Esophagus muscularis mucosa (tissue), 4 donors: ENCODE data around the gene COX17. TPM values are rescaled to one million over a fixed set of nuclear protein-coding genes. Genes with fewer than 3 reads are reported as not detected.
A peak's percentile ranks its signal among the peaks of the same experiment; 100 is the strongest.

ENCODE experiments used
- DNase-seq: peaks from one replicate; pipeline ENCODE4 v3.0.0-alpha.2; 2017; ENCODE audit errors: extremely low spot score
- H3K27ac ChIP-seq, 4 donors: fragments of 200-600 bp; sonication (generic); replicated peaks in 1 of 4; 1 replicate in 3 of 4; 2 replicates in 1 of 4; pipeline ENCODE4 v1.5.1; 2016 to 2019; ENCODE audit warnings: mild to moderate bottlenecking in 1 of 4
- H3K27me3 ChIP-seq, 4 donors: fragments of 200-600 bp; sonication (generic); one replicate each; pipeline versions ENCODE4 v1.5.1 to v1.6.0; 2016 to 2019
- H3K36me3 ChIP-seq, 4 donors: fragments of 200-600 bp; sonication (generic); one replicate each; pipeline ENCODE4 v1.5.1; 2016 to 2019
- H3K4me1 ChIP-seq, 4 donors: fragments of 200-600 bp; sonication (generic); one replicate each; pipeline ENCODE4 v1.5.1; 2016 to 2019
- H3K4me3 ChIP-seq, 4 donors: fragments of 200-600 bp; sonication (generic); 1 replicate in 2 of 4; 2 replicates in 2 of 4; pipeline ENCODE4 v1.5.1; 2016 to 2019; ENCODE audit warnings: mild to moderate bottlenecking in 4 of 4, moderate library complexity in 1 of 4
- H3K9me3 ChIP-seq, 4 donors: fragments of 200-600 bp; sonication (generic); 1 replicate in 3 of 4; 2 replicates in 1 of 4; pipeline ENCODE4 v1.5.1; 2016 to 2019
- CTCF ChIP-seq, 3 experiments: fragments of 200-600 bp in 2 of 3; fragments of 450-650 bp in 1 of 3; sonication (generic) in 2 of 3; IDR thresholded peaks; one replicate each; pipeline ENCODE4 v1.5.1; 2017 to 2019; ENCODE audit warnings: antibody characterized with exemption in 3 of 3, mild to moderate bottlenecking in 2 of 3, moderate library complexity in 1 of 3
- EP300 ChIP-seq: sonication (generic); formaldehyde crosslinking; IDR thresholded peaks from one replicate; pipeline ENCODE4 v1.6.1; 2017; ENCODE audit warnings: antibody characterized with exemption
- POLR2A ChIP-seq: fragments of 450-650 bp; IDR thresholded peaks from one replicate; pipeline ENCODE4 v1.6.1; 2017; ENCODE audit warnings: antibody characterized with exemption, moderate library complexity, mild to moderate bottlenecking, low read depth
- POLR2AphosphoS5 ChIP-seq, 2 donors: sonication (generic); formaldehyde crosslinking; IDR thresholded peaks; one replicate each; pipeline ENCODE4 v1.6.1; 2017; ENCODE audit warnings: antibody characterized with exemption in 2 of 2
- WGBS: methylation state at CpG from one replicate; pipeline ENCODE4 v1.1.5; 2018; 5-methylcytosine and 5-hydroxymethylcytosine counted together
- intact Hi-C: fragments of 100-400 bp; cut with DNase I; formaldehyde crosslinking; loops from one replicate; pipeline ENCODE4 v1.15.1; 2023
- total RNA-seq, 4 donors: library from RNA; depleted of rRNA; stranded (reverse); fragments of >200 nt; gene quantifications; one replicate each; pipeline versions ENCODE4 v1.1.0 to v1.2.1, GENCODE V29; 2016

The COX17 gene, protein sequence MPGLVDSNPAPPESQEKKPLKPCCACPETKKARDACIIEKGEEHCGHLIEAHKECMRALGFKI
- total RNA-seq, result 10 to 100 TPM; 36.3 to 76.4 (median 61.6) TPM

DNA sequence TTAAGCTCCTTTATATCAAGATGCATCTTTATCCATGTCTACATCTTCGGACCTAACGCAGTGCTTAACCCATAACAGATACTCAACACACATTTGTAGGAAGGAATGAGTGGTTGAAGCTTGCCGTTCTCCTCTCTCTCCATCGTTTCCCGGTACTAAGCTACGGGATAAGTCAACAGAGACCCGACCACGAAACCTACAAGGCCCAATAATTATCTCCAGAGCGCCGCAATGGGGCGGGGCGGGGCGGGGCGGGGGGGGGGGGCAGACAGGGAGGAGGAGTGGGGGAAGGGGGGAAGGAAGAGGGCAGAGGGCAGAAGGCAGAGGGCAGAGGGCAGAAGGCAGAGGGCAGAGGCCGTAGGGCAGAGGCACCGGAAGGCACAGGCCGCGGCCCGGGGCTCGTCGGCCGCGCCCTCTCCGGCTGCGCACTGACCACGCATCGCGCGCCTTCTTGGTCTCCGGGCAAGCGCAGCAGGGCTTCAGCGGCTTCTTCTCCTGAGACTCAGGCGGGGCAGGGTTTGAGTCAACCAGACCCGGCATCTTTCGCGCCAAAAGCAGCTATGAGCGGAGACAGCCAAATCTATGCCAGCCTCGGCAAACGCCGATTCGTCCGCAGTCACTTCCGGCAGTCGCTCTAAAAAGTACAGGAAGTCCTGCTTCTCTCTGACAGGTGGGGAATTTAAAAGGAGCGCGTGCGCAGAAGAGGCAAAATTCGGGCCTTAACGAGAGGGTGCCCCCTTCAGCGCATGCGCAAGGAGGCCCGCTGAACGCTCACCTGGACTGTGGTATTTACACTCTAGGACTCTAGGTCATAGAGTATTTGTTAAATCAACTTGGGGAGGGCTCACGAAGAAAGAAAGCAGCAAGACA is at the start of gene COX17:
Gene COX17 (minus strand): TSS at position 636 of the 870 bp plus-strand sequence. CDS start 96 bp downstream, at position 540.
- intact Hi-C loops, result loop anchor here (5.0 to 10.0 kb wide), 2 partner anchors 100 to 182 kb away; partner anchors contain the start of genes ADPRH and TIMMDC1
- no peaks in the 10 kb centered on the region for H3K27me3 ChIP-seq
- H3K36me3 ChIP-seq, result peaks cover 10 to 30% (median 21%) of the 10 kb centered on the region in 4 donors
- 7% methylated on average over 47 of the region's 54 CpGs for WGBS
- TF ChIP-seq CTCF (IDR thresholded peaks at IDR 0.05) (no peak), POLR2AphosphoS5 (IDR thresholded peaks at IDR 0.05) (peak; percentile 91 to 96), POLR2A (peak; percentile 75)
- H3K27ac ChIP-seq, result peak within 1 kb of the TSS; percentile 92 to 97 (median 95)
- H3K4me3 ChIP-seq, result peak within 1 kb of the TSS; percentile 72 to 89 (median 76)
- peak; percentile 98 for DNase-seq
- H3K9me3 ChIP-seq, result no peaks in the 10 kb centered on the region
- peaks cover 18 to 35% (median 23%) of the 10 kb centered on the region in 4 donors for H3K4me1 ChIP-seq

- 77% methylated on average over 2 of the region's 2 CpGs for WGBS
- Histone ChIP-seq H3K27me3 (no peaks in the 10 kb centered on the region), H3K36me3 (peaks cover 0 to 14% (median 2%) of the 10 kb centered on the region in 4 donors), H3K27ac (no peak overlapping the region), H3K4me1 (no peaks in the 10 kb centered on the region), H3K4me3 (no peak overlapping the region), H3K9me3 (no peaks in the 10 kb centered on the region)
- intact Hi-C loops, result no loop called here
- TF ChIP-seq EP300, result no peak
- no peak for TF ChIP-seq POLR2AphosphoS5 (IDR thresholded peaks at IDR 0.05)
- no peak for TF ChIP-seq POLR2A
- no peak for TF ChIP-seq CTCF (IDR thresholded peaks at IDR 0.05)
- no peak for DNase-seq
Measured at GRCh38 chr3:119726909-119727308, 49.7 kb upstream of the COX17 start.

DNA sequence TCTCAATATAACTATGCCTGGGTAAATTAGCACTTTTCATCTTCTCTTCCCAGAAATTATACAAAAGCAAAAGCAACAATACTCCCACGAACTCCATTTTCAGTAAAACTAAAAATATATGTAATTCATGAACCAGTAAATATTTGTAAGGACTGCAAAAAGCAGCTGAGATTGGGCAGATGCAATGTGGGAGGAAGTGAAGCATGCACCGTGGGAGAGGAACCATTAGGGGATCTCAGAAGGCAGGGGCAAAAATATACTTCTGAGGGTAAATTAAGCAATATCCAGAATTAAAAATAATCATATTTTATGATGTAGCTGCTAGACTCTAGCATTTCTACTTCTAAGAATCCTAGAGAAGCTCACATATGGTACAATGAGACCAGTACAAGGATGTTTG is 45.8 kb upstream of the COX17 start:
- DNase-seq, result no peak
- intact Hi-C loops, result no loop called here
- Histone ChIP-seq H3K27me3 (no peaks in the 10 kb centered on the region), H3K27ac (no peak overlapping the region), H3K9me3 (no peaks in the 10 kb centered on the region), H3K4me3 (no peak overlapping the region), H3K4me1 (no peaks in the 10 kb centered on the region), H3K36me3 (peaks cover 0 to under 1% (median 0%) of the 10 kb centered on the region in 4 donors)
- no peak for TF ChIP-seq EP300
- TF ChIP-seq CTCF (IDR thresholded peaks at IDR 0.05), result no peak
- no peak for TF ChIP-seq POLR2AphosphoS5 (IDR thresholded peaks at IDR 0.05)
- TF ChIP-seq POLR2A, result no peak
- 60% methylated on average over 2 of the region's 2 CpGs for WGBS

- no peaks in the 10 kb centered on the region for H3K9me3 ChIP-seq
- TF ChIP-seq CTCF (IDR thresholded peaks at IDR 0.05) (no peak), EP300 (no peak), POLR2A (no peak)
- no peaks in the 10 kb centered on the region for H3K4me1 ChIP-seq
- no peak overlapping the region for H3K27ac ChIP-seq
- DNase-seq, result no peak
- H3K4me3 ChIP-seq, result no peak overlapping the region
- WGBS, result 84% methylated on average over 5 of the region's 5 CpGs
- H3K36me3 ChIP-seq, result peaks cover 0 to 35% (median 4%) of the 10 kb centered on the region in 4 donors
- intact Hi-C loops, result no loop called here
- H3K27me3 ChIP-seq, result no peaks in the 10 kb centered on the region
Measured at GRCh38 chr3:119717520-119717919, 40.3 kb upstream of the COX17 start.
